ENCODE data around the gene CRYL1. TPM values are rescaled to one million over a fixed set of nuclear protein-coding genes. Genes with fewer than 3 reads are reported as not detected.

CRYL1 gene
- total and polyA plus RNA-seq, 2 of the 8 experiments (the other 6 are each of a cell fraction or from before 2014, with no cell fraction given) = 1.9 to 6.4 TPM

DNA sequence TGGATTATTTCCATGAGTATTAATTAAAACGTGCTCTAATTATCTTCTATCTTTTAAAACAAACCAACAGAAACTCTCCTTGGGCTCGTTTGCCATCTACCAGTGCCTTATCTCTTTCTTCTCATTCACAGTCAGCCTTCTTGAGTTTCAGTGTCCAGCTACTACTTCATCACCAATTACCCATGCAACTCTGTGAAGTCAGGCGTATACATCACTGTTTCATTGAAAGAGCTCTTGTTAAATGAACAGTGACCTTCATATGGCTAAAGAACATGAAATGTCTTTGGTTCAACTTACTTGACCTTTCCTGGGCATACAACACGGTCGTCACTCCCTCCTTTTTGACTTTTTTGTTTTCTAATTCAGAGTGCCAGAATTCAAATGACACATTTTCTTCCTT is 36.1 kb upstream of the CRYL1 start:
- POLR2A ChIA-PET (ENCODE audit: partially characterized antibody) = no interaction called here
- WGBS, 2 experiments (ENCODE audit: extremely low coverage in 1 of 2, insufficient coverage in 1 of 2, insufficient read length in 1 of 2, insufficient replicate concordance in 2 of 2, low coverage in 1 of 2, low lambda C conversion rate in 2 of 2, missing lambda C conversion rate in 1 of 2) = 81% methylated on average over 5 of the region's 5 CpGs; no CpG with 5 or more reads in 1 of the 2 experiments
- H2BK20ac ChIP-seq (ENCODE audit: low read length) = no peak overlapping the region
- FAIRE-seq (no peak), DNase-seq (ENCODE audit: low read depth in 1 of 2, low spot score in 2 of 2) (no peak)
- H3K23me2 ChIP-seq (ENCODE audit: low read depth, low read length) = peaks cover 3% of the 10 kb centered on the region; the same call in 1 of the 2 replicates
- no peak overlapping the region for H4K91ac ChIP-seq (replicated peaks; ENCODE audit: insufficient read length, low read length)
- H2BK120ac ChIP-seq (replicated peaks; ENCODE audit: low read depth, low read length) = no peak overlapping the region
- H4K8ac ChIP-seq (ENCODE audit: extremely low read depth, insufficient read depth, low read length) = no peak overlapping the region
- no peak overlapping the region for H3K4me2 ChIP-seq (ENCODE audit: insufficient read depth in 1 of 2, low read depth in 2 of 2, low read length in 2 of 2)
- no peak overlapping the region for H2AK5ac ChIP-seq (ENCODE audit: low read depth, low read length)
- H3K14ac ChIP-seq (ENCODE audit: insufficient read length) = no peak overlapping the region
- H3K4ac ChIP-seq (replicated peaks; ENCODE audit: insufficient read length, low read depth, low read length) = no peak overlapping the region
- H2BK15ac ChIP-seq (ENCODE audit: low read length) = no peak overlapping the region
- H3K9ac ChIP-seq (replicated peaks in 1 of 4; ENCODE audit: extremely low read depth in 1 of 4, low read depth in 3 of 4, low read length in 3 of 4) = no peak overlapping the region
- no peaks in the 10 kb centered on the region; a peak in 1 of 7 replicates for H3K27me3 ChIP-seq (replicated peaks in 1 of 4; ENCODE audit: control insufficient read depth in 3 of 4, extremely low read depth in 1 of 4, insufficient read depth in 3 of 4, low read length in 3 of 4)
- no peak overlapping the region for H3K23ac ChIP-seq (ENCODE audit: insufficient read length)
- no peaks in the 10 kb centered on the region for H3K79me1 ChIP-seq (ENCODE audit: low read depth, low read length)
- H2BK12ac ChIP-seq (ENCODE audit: low read depth, low read length) = no peak overlapping the region
- no peak overlapping the region for H3K27ac ChIP-seq (ENCODE audit: low read depth, low read length)
- no peak overlapping the region for H2BK5ac ChIP-seq (ENCODE audit: low read depth, low read length)
- H3K79me2 ChIP-seq (ENCODE audit: control insufficient read depth in 1 of 2, insufficient read depth in 2 of 2, low read length in 2 of 2) = no peaks in the 10 kb centered on the region
- no peak overlapping the region for H3K18ac ChIP-seq (ENCODE audit: extremely low read depth, low read length)
- no peak overlapping the region for H2AFZ ChIP-seq (ENCODE audit: low read length)
- H4K20me1 ChIP-seq (replicated peaks in 1 of 2; ENCODE audit: control insufficient read depth in 1 of 2, insufficient read depth in 2 of 2, low read length in 2 of 2) = no peaks in the 10 kb centered on the region
- CTCF ChIA-PET (ENCODE audit: partially characterized antibody) = interaction anchor here (0.6 kb wide), 2 partner anchors 44 to 424 kb away, joined by 3 read pairs; no protein-coding TSS in a partner anchor
- no peak overlapping the region for H3K4me3 ChIP-seq (ENCODE audit: extremely low read depth in 1 of 4, insufficient read depth in 2 of 4, low read depth in 3 of 4, low read length in 4 of 4)
- no peak overlapping the region for H4K5ac ChIP-seq (ENCODE audit: insufficient read length, low read depth, low read length)
- H3K4me1 ChIP-seq (replicated peaks in 1 of 4; ENCODE audit: control insufficient read depth in 3 of 4, insufficient read depth in 4 of 4, low read length in 3 of 4) = no peaks in the 10 kb centered on the region; a peak in 1 of 7 replicates
- no peak overlapping the region for H3K56ac ChIP-seq (replicated peaks; ENCODE audit: insufficient read length, low read depth, low read length)
- no peaks in the 10 kb centered on the region for H3K36me3 ChIP-seq (ENCODE audit: control insufficient read depth in 2 of 4, insufficient read depth in 4 of 4, low read length in 3 of 4)
- no peaks in the 10 kb centered on the region for H3K9me3 ChIP-seq (ENCODE audit: insufficient read depth in 2 of 2, low read depth in 1 of 2, low read length in 1 of 2)
- TF ChIP-seq TAF7 (optimal IDR thresholded peaks at IDR 0.05; ENCODE audit: borderline replicate concordance, low read depth, low read length) (no peak), EP300 (IDR thresholded peaks at IDR 0.05; ENCODE audit: borderline replicate concordance in 1 of 2, low read depth in 2 of 2, low read length in 2 of 2) (no peak), POU5F1 (IDR thresholded peaks at IDR 0.05; ENCODE audit: low read depth, low read length) (no peak), HDAC6 (IDR thresholded peaks at IDR 0.05; ENCODE audit: low read depth, low read length) (no peak), TEAD4 (IDR thresholded peaks at IDR 0.05; ENCODE audit: low read depth, low read length) (no peak), RAD21 (IDR thresholded peaks at IDR 0.05 in 1 of 2, conservative IDR thresholded peaks at IDR 0.05 in 1 of 2; ENCODE audit: low read depth in 2 of 2, low read length in 2 of 2) (no peak), CBX5 (IDR thresholded peaks at IDR 0.05; ENCODE audit: low read depth, low read length) (no peak), ASH2L (IDR thresholded peaks at IDR 0.05; ENCODE audit: low read length) (no peak), SAP30 (IDR thresholded peaks at IDR 0.05; ENCODE audit: insufficient read depth, insufficient replicate concordance, low read length) (no peak), SIN3A (conservative IDR thresholded peaks at IDR 0.05 in 1 of 2, IDR thresholded peaks at IDR 0.05 in 1 of 2; ENCODE audit: low read depth in 1 of 2, low read length in 2 of 2) (no peak), SIX5 (IDR thresholded peaks at IDR 0.05; ENCODE audit: low read depth, low read length) (no peak), NRF1 (IDR thresholded peaks at IDR 0.05; ENCODE audit: low read depth, low read length) (no peak)
- TF ChIP-seq, protein P1, sequence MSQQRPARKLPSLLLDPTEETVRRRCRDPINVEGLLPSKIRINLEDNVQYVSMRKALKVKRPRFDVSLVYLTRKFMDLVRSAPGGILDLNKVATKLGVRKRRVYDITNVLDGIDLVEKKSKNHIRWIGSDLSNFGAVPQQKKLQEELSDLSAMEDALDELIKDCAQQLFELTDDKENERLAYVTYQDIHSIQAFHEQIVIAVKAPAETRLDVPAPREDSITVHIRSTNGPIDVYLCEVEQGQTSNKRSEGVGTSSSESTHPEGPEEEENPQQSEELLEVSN (IDR thresholded peaks at IDR 0.05) = no peak
